H9 (cell line): Measurements from ENCODE around the gene EPHA1. TPM values are rescaled to one million over a fixed set of nuclear protein-coding genes. Genes with fewer than 3 reads are reported as not detected.

Experiments used
- DNase-seq: peaks from one replicate; pipeline ENCODE4 v3.0.0-alpha.2; 2017
- H2AFZ ChIP-seq: one replicate; pipeline ENCODE4 v1.6.1; 2013; ENCODE audit warnings: mild to moderate bottlenecking, low read length, control low read depth, moderate library complexity
- H2AK5ac ChIP-seq: 2 replicates; pipeline ENCODE4 v1.6.1; 2013; ENCODE audit warnings: low read length, control low read depth, mixed read lengths; ENCODE audit not compliant: insufficient read length
- H2BK120ac ChIP-seq: one replicate; pipeline ENCODE4 v1.6.1; 2013; ENCODE audit warnings: low read depth, mild to moderate bottlenecking, low read length, control low read depth, inconsistent platforms; ENCODE audit not compliant: poor library complexity, severe bottlenecking
- H2BK12ac ChIP-seq: 2 replicates; pipeline ENCODE4 v1.6.1; 2013; ENCODE audit warnings: low read length, control low read depth, mixed read lengths, low read depth; ENCODE audit not compliant: insufficient read length
- H2BK15ac ChIP-seq: 2 replicates; pipeline ENCODE4 v1.6.1; 2013; ENCODE audit warnings: low read depth, low read length, control low read depth
- H2BK20ac ChIP-seq: one replicate; pipeline ENCODE4 v1.6.1; 2013; ENCODE audit warnings: low read depth, mild to moderate bottlenecking, low read length, control low read depth, inconsistent platforms; ENCODE audit not compliant: poor library complexity, severe bottlenecking
- H2BK5ac ChIP-seq: 2 replicates; pipeline ENCODE4 v1.6.1; 2013; ENCODE audit warnings: low read length, control low read depth, mixed read lengths; ENCODE audit not compliant: insufficient read length
- H3K14ac ChIP-seq: 2 replicates; pipeline ENCODE4 v1.6.1; 2013; ENCODE audit warnings: low read length, control low read depth; ENCODE audit not compliant: insufficient read depth
- H3K18ac ChIP-seq: 2 replicates; pipeline ENCODE4 v1.6.1; 2013; ENCODE audit warnings: low read depth, mild to moderate bottlenecking, mixed read lengths, low read length, control low read depth; ENCODE audit not compliant: insufficient read length
- H3K23ac ChIP-seq: 2 replicates; pipeline ENCODE4 v1.6.1; 2013; ENCODE audit warnings: low read length, control low read depth, mixed read lengths, low read depth; ENCODE audit not compliant: insufficient read length
- H3K23me2 ChIP-seq: 2 replicates; pipeline ENCODE4 v1.6.1; 2013; ENCODE audit warnings: low read depth, mild to moderate bottlenecking, mixed read lengths, low read length, control low read depth; ENCODE audit not compliant: insufficient read length, poor library complexity, severe bottlenecking
- H3K27ac ChIP-seq: 2 replicates; pipeline ENCODE4 v1.5.1; 2013; ENCODE audit warnings: low read length, control low read depth, mixed read lengths, low read depth; ENCODE audit not compliant: insufficient read length
- H3K27me3 ChIP-seq: 2 replicates; pipeline ENCODE4 v1.6.1; 2013; ENCODE audit warnings: low read length, control low read depth, inconsistent platforms; ENCODE audit not compliant: insufficient read depth
- H3K4ac ChIP-seq: 2 replicates; pipeline ENCODE4 v1.6.1; 2013; ENCODE audit warnings: low read depth, mild to moderate bottlenecking, control low read depth, inconsistent platforms, low read length, moderate library complexity
- H3K4me1 ChIP-seq: 2 replicates; pipeline ENCODE4 v1.6.1; 2013; ENCODE audit warnings: low read length, control low read depth, inconsistent platforms; ENCODE audit not compliant: insufficient read depth
- H3K4me2 ChIP-seq: 2 replicates; pipeline ENCODE4 v1.6.1; 2013; ENCODE audit warnings: low read length, control low read depth, mixed read lengths; ENCODE audit not compliant: insufficient read length, insufficient read depth
- H3K56ac ChIP-seq: 2 replicates; pipeline ENCODE4 v1.6.1; 2013; ENCODE audit warnings: low read depth, mild to moderate bottlenecking, mixed read lengths, low read length, control low read depth; ENCODE audit not compliant: insufficient read length
- H3K79me1 ChIP-seq: 2 replicates; pipeline ENCODE4 v1.6.1; 2013; ENCODE audit warnings: low read depth, mild to moderate bottlenecking, moderate library complexity, low read length, control low read depth, inconsistent platforms; ENCODE audit not compliant: insufficient read depth, poor library complexity, severe bottlenecking
- H3K79me2 ChIP-seq: 2 replicates; pipeline ENCODE4 v1.6.1; 2013; ENCODE audit warnings: low read length, control low read depth, inconsistent platforms; ENCODE audit not compliant: insufficient read depth
- H3K9ac ChIP-seq: 2 replicates; pipeline ENCODE4 v1.6.1; 2013; ENCODE audit warnings: low read length, control low read depth, mixed read lengths; ENCODE audit not compliant: insufficient read length; ENCODE audit errors: extremely low read depth
- H3K9me3 ChIP-seq: one replicate; pipeline ENCODE4 v1.6.1; 2013; ENCODE audit warnings: low read depth, low read length, inconsistent platforms; ENCODE audit not compliant: control insufficient read depth
- H3T11ph ChIP-seq: one replicate; pipeline ENCODE4 v1.6.1; 2013; ENCODE audit warnings: mild to moderate bottlenecking, low read length, control low read depth, inconsistent platforms
- H4K20me1 ChIP-seq: one replicate; pipeline ENCODE4 v1.6.1; 2013; ENCODE audit not compliant: control insufficient read depth, insufficient read length, insufficient read depth
- H4K5ac ChIP-seq: 2 replicates; pipeline ENCODE4 v1.6.1; 2013; ENCODE audit warnings: low read depth, mild to moderate bottlenecking, mixed read lengths, low read length, control low read depth; ENCODE audit not compliant: insufficient read length
- H4K8ac ChIP-seq: replicated peaks from 2 replicates; pipeline ENCODE4 v1.6.1; 2013; ENCODE audit warnings: low read length, control low read depth, mixed read lengths, low read depth; ENCODE audit not compliant: insufficient read length
- H4K91ac ChIP-seq: 2 replicates; pipeline ENCODE4 v1.6.1; 2013; ENCODE audit warnings: low read depth, mild to moderate bottlenecking, moderate library complexity, mixed read lengths, low read length, control low read depth; ENCODE audit not compliant: insufficient read length
- H3K27ac Mint-ChIP-seq, 3 experiments: 2 replicates in 2 of 3; 3 replicates in 1 of 3; pipeline ENCODE4 v1.8.0; 2020 to 2021; ENCODE audit warnings: mixed read lengths in 3 of 3, mild to moderate bottlenecking in 1 of 3, moderate library complexity in 1 of 3
- H3K27me3 Mint-ChIP-seq: 2 replicates; pipeline ENCODE4 v1.8.0; 2021; ENCODE audit warnings: low read depth, mild to moderate bottlenecking, moderate library complexity, mixed read lengths
- H3K36me3 Mint-ChIP-seq, 3 experiments: 2 replicates in 2 of 3; 3 replicates in 1 of 3; pipeline ENCODE4 v1.8.0; 2020 to 2021; ENCODE audit warnings: low read depth in 3 of 3, mixed read lengths in 3 of 3; ENCODE audit not compliant: insufficient read depth in 1 of 3
- H3K4me1 Mint-ChIP-seq, 2 experiments: 2 replicates each; pipeline ENCODE4 v1.8.0; 2020; ENCODE audit warnings: mixed read lengths in 2 of 2
- H3K4me3 Mint-ChIP-seq, 2 experiments: 2 replicates in 1 of 2; 3 replicates in 1 of 2; pipeline ENCODE4 v1.8.0; 2020 to 2021; ENCODE audit warnings: mild to moderate bottlenecking in 2 of 2, mixed read lengths in 2 of 2, moderate library complexity in 1 of 2
- H3K9me3 Mint-ChIP-seq, 2 experiments: 2 replicates in 1 of 2; 3 replicates in 1 of 2; pipeline ENCODE4 v1.8.0; 2020; ENCODE audit warnings: mild to moderate bottlenecking in 2 of 2, mixed read lengths in 2 of 2, moderate library complexity in 1 of 2
- WGBS: extraction: QIAGEN DNeasy Blood & Tissue Kit; methylation state at CpG from one replicate; pipeline ENCODE4 v1.1.7; 2013; ENCODE audit warnings: missing lambda C conversion rate, low lambda C conversion rate, mixed read lengths; ENCODE audit not compliant: insufficient read length; ENCODE audit errors: extremely low coverage; 5-methylcytosine and 5-hydroxymethylcytosine counted together
- total RNA-seq: library from RNA; stranded (reverse); gene quantifications from 2 replicates; pipeline ENCODE4 v1.2.1, GENCODE V29; 2021
- TF ChIP-seq, protein P1 (sequence below): fragments of 200-600 bp; sonication (generic); conservative IDR thresholded peaks from 3 replicates; pipeline ENCODE4 v1.8.0; 2021; ENCODE audit warnings: antibody characterized with exemption, mild to moderate bottlenecking

Gene EPHA1
- total RNA-seq, 1 experiment from 2014 or later = 109 TPM

DNA sequence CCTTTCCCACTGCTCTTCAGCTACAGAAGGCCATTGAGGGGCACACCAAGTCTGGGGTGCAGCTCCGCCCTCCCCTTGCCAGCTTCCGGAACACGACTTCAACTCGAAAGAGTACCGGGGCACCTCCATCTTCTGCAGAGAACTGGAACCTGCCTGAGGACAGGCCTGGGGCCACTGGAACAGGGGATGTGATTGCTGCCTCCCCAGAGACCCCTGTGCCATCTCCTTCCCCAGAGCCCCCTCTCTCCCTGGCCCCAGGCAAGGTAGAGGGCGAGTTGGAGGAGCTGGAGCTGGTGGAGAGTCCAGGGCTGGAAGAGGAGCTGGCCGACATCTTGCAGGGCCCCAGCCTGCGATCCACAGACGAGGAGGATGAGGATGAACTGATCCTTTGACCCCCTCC, 57.1 kb downstream of the EPHA1 start:
- Histone ChIP-seq H3K27ac (no peak overlapping the region), H2BK15ac (no peak overlapping the region), H2BK5ac (no peak overlapping the region), H3T11ph (no peak overlapping the region), H3K23me2 (no peaks in the 10 kb centered on the region), H2AK5ac (no peak overlapping the region), H4K20me1 (no peaks in the 10 kb centered on the region), H3K14ac (no peak overlapping the region), H3K4me1 (no peaks in the 10 kb centered on the region), H3K23ac (no peak overlapping the region), H4K91ac (no peak overlapping the region), H2AFZ (no peak overlapping the region), H3K4ac (no peak overlapping the region), H3K79me2 (no peaks in the 10 kb centered on the region), H4K8ac (no peak overlapping the region), H3K18ac (no peak overlapping the region), H3K9ac (no peak overlapping the region), H3K56ac (no peak overlapping the region), H4K5ac (no peak overlapping the region), H3K79me1 (no peaks in the 10 kb centered on the region), H2BK120ac (no peak overlapping the region), H2BK12ac (no peak overlapping the region), H3K4me2 (no peak overlapping the region), H2BK20ac (no peak overlapping the region), H3K27me3 (no peaks in the 10 kb centered on the region), H3K9me3 (no peaks in the 10 kb centered on the region)
- WGBS = no CpG with 5 or more reads among the region's 9 CpGs
- H3K4me3 Mint-ChIP-seq = no peak overlapping the region
- TF ChIP-seq, protein P1, sequence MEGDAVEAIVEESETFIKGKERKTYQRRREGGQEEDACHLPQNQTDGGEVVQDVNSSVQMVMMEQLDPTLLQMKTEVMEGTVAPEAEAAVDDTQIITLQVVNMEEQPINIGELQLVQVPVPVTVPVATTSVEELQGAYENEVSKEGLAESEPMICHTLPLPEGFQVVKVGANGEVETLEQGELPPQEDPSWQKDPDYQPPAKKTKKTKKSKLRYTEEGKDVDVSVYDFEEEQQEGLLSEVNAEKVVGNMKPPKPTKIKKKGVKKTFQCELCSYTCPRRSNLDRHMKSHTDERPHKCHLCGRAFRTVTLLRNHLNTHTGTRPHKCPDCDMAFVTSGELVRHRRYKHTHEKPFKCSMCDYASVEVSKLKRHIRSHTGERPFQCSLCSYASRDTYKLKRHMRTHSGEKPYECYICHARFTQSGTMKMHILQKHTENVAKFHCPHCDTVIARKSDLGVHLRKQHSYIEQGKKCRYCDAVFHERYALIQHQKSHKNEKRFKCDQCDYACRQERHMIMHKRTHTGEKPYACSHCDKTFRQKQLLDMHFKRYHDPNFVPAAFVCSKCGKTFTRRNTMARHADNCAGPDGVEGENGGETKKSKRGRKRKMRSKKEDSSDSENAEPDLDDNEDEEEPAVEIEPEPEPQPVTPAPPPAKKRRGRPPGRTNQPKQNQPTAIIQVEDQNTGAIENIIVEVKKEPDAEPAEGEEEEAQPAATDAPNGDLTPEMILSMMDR = no peak
- H3K9me3 Mint-ChIP-seq = no peaks in the 10 kb centered on the region
- H3K27ac Mint-ChIP-seq = peak overlapping the region in 1 of 3 experiments; percentile 79; a peak in 2 of 7 replicates
- DNase-seq = no peak
- H3K36me3 Mint-ChIP-seq = peaks cover 12 to 29% (median 18%) of the 10 kb centered on the region in 3 experiments
- peaks cover 13% of the 10 kb centered on the region for H3K27me3 Mint-ChIP-seq
- peaks cover 17 to 21% of the 10 kb centered on the region in 2 experiments for H3K4me1 Mint-ChIP-seq
